ENCODE measurements around the gene PCNA.

The PCNA gene

GRCh38 chr20:5119435-5120184 is at the start of gene PCNA:
Gene PCNA, minus strand, starts transcription at chr20:5119958. Its CDS starts 160 bp downstream, at chr20:5119798.
- peak; percentile 87 to 96 for DNase-seq (ENCODE audit: low read depth in 1 of 2, low spot score in 1 of 2)

- DNase-seq (ENCODE audit: low read depth in 1 of 2, low spot score in 1 of 2) = no peak
Measured at GRCh38 chr20:5168651-5169396, 49.1 kb upstream of the PCNA start.

GRCh38 chr20:5164645-5165625 is 45.2 kb upstream of the PCNA start:
- no peak for DNase-seq (ENCODE audit: low read depth in 1 of 2, low spot score in 1 of 2)

GRCh38 chr20:5161536-5162164 is 41.9 kb upstream of the PCNA start:
- DNase-seq (ENCODE audit: low read depth in 1 of 2, low spot score in 1 of 2) = no peak

GRCh38 chr20:5160882-5161281 is 41.1 kb upstream of the PCNA start:
- no peak for DNase-seq (ENCODE audit: low read depth in 1 of 2, low spot score in 1 of 2)

- no peak for DNase-seq (ENCODE audit: low read depth in 1 of 2, low spot score in 1 of 2)
Measured at GRCh38 chr20:5159928-5160327, 40.2 kb upstream of the PCNA start.

- no peak for DNase-seq (ENCODE audit: low read depth in 1 of 2, low spot score in 1 of 2)
Measured at GRCh38 chr20:5156675-5157448, 37.1 kb upstream of the PCNA start.

GRCh38 chr20:5155404-5155803 is 35.6 kb upstream of the PCNA start:
- no peak for DNase-seq (ENCODE audit: low read depth in 1 of 2, low spot score in 1 of 2)

- no peak for DNase-seq (ENCODE audit: low read depth in 1 of 2, low spot score in 1 of 2)
Measured at GRCh38 chr20:5154543-5154925, 34.8 kb upstream of the PCNA start.

- no peak for DNase-seq (ENCODE audit: low read depth in 1 of 2, low spot score in 1 of 2)
Measured at GRCh38 chr20:5153612-5154542, 34.1 kb upstream of the PCNA start.

GRCh38 chr20:5153152-5153467 is 33.4 kb upstream of the PCNA start:
- DNase-seq (ENCODE audit: low read depth in 1 of 2, low spot score in 1 of 2) = no peak

- DNase-seq (ENCODE audit: low read depth in 1 of 2, low spot score in 1 of 2) = no peak
Measured at GRCh38 chr20:5150226-5151076, 30.7 kb upstream of the PCNA start.

- DNase-seq (ENCODE audit: low read depth in 1 of 2, low spot score in 1 of 2) = no peak
Measured at GRCh38 chr20:5149892-5150225, 30.1 kb upstream of the PCNA start.

GRCh38 chr20:5148581-5148980 is 28.8 kb upstream of the PCNA start:
- DNase-seq (ENCODE audit: low read depth in 1 of 2, low spot score in 1 of 2) = no peak

- DNase-seq (ENCODE audit: low read depth in 1 of 2, low spot score in 1 of 2) = no peak
Measured at GRCh38 chr20:5146871-5147592, 27.3 kb upstream of the PCNA start.

- DNase-seq (ENCODE audit: low read depth in 1 of 2, low spot score in 1 of 2) = no peak
Measured at GRCh38 chr20:5146099-5146668, 26.4 kb upstream of the PCNA start.

- DNase-seq (ENCODE audit: low read depth in 1 of 2, low spot score in 1 of 2) = no peak
Measured at GRCh38 chr20:5145365-5146098, 25.8 kb upstream of the PCNA start.
